NOMO-1 (cell line): ENCODE measurements around the gene CPN2.

Source experiments
- DNase-seq, 2 experiments: peaks; one replicate each; lab custom pipeline; 2025; ENCODE audit not compliant: unreplicated experiment in 2 of 2; lab: John Stamatoyannopoulos, UW

The CPN2 gene

GRCh38 chr3:194329583-194329965, 21.6 kb downstream of the CPN2 start:
- DNase-seq, result no peak

- no peak for DNase-seq
Measured at GRCh38 chr3:194328942-194329582, 22.1 kb downstream of the CPN2 start.

- no peak for DNase-seq
Measured at GRCh38 chr3:194328053-194328657, 23.0 kb downstream of the CPN2 start.

DNA sequence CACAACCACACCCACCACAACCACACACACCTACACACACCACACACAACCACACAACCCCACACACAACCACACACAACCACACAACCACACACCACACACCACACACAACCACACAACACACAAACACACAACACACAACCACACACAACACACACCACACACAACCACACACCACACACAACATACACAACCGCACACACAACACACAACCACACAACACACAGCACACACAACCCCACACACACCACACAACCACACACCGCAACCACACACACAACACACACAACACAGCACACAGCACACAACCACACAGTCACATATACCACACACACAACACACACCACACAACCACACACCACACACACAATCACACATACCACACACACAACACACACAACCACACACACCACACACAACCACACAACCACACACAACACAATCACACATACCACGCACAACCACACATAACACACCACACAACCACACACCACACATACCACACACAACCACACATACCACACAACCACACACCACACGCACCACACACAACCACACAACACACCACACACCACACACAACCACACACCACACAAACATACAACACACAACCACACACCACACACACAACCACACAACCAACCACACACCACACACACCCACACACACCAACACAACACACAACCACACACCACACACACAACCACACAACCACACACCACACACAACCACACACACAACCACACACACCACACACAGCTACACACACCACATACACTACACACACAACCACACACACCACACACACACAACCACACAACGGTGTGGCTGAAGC, 23.7 kb downstream of the CPN2 start:
- DNase-seq, result no peak

GRCh38 chr3:194326968-194327217, 24.2 kb downstream of the CPN2 start:
- DNase-seq, result no peak

DNA sequence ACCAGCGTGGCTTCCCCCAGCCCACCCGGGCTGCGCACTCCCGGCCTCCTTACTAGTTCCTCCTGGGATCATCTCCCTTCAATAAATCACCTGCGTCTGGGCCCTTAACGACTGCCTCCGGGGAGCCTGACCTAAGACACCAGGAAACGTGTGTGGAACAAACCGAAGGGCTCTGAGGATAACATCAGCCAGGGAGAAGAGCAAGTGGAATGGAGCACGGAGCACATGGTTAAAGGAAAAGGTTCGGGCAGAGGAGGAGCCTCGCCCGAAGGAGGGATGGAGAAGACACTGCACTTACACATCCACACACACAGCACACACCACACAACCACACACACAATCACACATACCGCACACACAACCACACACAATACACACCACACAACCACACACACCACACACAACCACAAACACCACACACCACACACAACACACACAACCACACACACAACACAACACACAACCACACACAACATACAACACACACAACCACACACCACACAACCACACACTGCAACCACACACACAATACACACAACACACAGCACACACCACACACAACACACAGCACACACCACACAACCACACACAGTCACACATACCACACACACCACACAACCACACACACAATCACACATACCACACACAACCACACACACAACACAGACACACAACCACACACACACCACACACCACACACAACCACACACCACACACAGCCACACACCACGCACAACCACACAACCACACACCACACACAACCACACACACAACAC, 24.7 kb downstream of the CPN2 start:
- DNase-seq, result no peak

DNA sequence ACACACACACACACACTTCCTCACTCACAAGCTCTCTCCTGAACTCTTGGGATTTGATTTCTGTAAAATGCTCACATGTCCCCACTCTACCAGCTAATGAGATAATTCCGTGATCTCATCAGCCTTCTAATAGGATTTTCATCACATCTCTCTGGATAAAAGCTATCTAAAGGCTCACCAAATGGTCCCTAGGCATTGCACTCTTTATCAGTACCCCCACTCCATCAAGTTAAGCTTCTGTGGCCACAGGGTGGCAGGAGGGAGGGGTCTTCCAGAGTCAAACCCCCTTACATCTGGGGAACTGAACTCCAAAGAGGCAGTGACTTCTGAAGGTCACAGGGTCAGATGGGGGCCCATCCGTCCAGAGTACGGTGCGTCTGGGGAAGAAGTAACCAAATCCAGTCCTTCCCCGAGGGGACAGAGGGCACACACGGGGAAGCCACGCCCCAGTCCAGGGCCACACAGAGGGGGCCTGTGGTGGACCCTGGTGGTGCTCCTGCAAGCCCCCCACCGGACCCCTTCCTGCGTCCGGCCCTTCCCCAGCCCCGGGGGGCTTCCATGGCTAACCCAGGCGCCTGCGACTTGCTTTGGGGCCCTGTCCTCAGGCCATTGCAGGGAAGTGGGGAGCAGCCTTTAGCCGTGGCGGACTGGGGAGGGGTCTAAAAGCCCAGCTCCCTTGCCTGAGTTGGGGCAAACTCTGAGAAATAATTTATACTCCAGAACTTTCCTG, 25.5 kb downstream of the CPN2 start:
- DNase-seq, result no peak

DNA sequence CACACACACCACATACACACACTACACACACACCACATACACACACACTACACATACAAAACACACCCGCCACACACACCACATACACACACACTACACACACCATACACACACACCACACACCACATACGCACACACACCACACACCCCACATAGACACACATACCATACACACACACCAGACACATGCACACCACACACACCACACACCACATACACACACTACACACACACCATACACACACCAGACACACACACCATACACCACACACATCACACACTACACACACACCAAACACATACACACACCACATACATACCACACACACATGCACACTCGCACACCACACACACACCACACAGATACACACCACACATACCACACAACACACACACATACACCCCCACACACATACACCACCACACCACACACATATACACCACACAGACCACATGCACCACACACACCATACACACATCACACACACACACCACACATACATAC, 26.3 kb downstream of the CPN2 start:
- DNase-seq, result no peak

DNA sequence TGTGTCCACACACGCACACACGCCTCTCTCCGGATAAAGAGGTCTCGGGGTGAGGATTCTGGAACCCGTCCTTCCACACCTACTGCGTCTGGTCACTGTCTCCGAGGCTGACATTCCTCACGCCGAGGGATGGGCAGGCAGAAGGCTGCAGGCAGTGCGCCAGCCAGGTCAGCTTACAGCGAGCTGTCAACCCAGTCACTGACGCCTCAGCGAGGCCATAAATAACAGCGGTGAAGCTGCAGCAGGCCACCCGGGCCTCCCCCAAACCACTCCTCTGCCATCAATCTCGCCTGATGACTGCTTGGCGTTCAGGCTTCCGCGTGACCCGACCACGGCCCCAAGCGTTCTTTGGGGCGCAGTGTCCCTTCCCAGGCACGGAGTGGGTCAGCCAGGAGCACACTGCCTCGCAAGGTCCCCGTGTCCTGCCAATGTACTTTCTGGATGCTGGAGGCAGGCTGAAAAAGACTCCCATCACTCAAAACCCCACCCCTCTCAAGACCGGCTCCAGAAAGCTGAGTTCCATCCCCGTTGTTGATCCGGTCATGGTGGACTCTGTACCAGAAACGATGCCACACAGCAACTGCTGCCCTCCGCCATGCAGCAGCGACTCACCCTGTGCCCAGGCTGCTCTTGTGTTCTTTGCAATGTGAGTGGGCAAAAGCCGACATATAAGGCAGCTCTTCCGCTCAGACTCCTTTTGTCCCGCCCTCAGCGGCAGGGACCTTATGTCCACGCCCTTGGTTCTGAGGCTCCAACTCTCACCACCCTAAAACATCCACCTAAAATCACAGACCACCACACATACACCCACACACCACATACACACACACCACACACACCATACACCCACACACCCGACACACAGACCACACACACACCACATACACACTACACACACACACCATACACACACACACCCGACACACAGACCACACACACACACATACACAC, 27.1 kb downstream of the CPN2 start:
- no peak for DNase-seq

DNA sequence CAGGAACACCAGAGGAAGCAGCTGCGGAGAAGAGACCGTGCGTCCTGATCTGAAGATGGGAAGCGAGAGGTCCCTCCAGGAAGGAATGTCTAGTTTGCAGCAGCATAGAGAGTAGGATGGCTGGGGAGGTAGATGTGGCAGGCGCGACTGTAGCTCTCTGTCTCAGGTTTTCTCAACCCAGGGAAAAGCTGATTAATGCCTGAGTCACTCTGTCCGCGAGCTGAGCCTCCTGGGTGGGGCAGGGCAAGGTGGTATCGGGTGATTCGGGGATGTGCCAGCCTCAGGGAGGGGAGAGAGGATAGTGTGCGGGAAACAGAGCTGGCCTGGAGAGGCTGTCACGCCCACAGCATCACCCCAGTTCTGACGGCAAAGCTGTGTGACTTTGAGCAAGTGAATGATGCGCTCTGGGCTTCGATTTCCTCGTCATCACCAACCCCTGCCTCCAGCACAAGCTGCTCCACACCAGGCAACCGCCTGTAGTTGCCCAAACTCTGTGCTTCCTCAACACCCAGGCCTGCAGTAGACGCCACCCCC, 28.4 kb downstream of the CPN2 start:
- no peak for DNase-seq

- peak in 1 of 2 experiments; percentile 34 for DNase-seq
Measured at GRCh38 chr3:194321693-194322640, 29.2 kb downstream of the CPN2 start.

- DNase-seq, result no peak
Measured at GRCh38 chr3:194320744-194321243, 30.3 kb downstream of the CPN2 start.

- DNase-seq, result no peak
Measured at GRCh38 chr3:194320100-194320499, 31.0 kb downstream of the CPN2 start.

DNA sequence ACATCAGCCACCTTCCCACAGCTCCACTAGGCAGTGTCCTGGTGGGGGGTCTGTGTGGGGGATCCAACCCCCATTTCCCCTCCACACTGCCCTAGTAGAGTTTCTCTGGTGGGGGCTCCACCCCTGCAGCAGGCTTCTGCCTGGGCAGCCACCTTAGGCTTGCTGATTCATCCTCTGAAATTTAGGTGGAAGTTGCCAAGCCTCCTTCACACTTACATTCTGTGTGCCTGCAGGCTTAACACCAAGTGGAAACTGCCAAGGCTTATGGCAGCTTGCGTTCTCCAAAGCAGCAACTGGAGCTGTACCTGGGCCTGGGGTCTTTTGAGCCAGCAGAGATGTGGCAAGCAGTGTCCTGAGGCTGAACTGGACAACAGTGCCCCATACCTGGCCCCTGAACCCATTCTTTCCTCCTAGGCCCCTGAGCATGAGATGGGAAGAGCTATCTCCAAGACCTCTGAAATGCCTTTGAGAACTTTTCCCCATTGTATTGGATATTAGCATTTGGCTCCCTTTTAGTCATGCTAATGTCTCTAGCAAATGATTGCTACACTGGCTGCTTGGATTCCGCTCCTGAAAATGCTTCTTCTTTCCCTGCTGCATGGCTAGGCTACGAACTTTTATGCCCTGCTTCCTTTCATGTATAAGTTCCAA, 32.5 kb downstream of the CPN2 start:
- DNase-seq, result no peak

GRCh38 chr3:194316918-194317317, 34.2 kb downstream of the CPN2 start:
- DNase-seq, result no peak

DNA sequence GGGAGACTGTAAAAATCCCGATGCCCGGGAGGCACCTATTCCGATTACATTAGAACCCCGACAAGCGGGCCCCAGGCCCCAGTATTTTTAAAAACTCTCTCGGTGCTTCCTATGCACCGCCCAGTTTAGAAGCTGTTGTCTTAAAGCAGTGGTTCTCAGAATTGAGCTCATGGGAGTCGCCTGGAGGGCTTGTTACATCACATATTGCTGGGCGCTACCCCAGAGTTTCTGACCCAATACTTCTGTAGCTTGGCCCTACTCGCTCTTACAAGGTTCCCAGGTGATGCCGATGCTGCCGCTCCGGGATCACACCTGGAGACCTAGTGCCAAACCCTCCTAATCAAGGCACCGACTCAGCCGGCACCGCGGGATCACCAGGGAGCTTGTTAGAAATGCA, 35.2 kb downstream of the CPN2 start:
- no peak for DNase-seq
